PC-3 (cell line): ENCODE results near the gene AKAP13.

Source experiments
- CTCF ChIP-seq: fragments of 300-600 bp; sonication (generic); conservative IDR thresholded peaks from 2 replicates; pipeline ENCODE4 v1.5.1; 2017; ENCODE audit warnings: antibody characterized with exemption, low read depth, mild to moderate bottlenecking, low read length
- EZH2 ChIP-seq: fragments of 300-600 bp; sonication (generic); IDR thresholded peaks from one replicate; pipeline ENCODE4 v1.6.1; 2017; ENCODE audit warnings: antibody characterized with exemption, mild to moderate bottlenecking, low read length; ENCODE audit not compliant: unreplicated experiment
- EZH2phosphoT487 ChIP-seq: fragments of 300-600 bp; sonication (generic); IDR thresholded peaks from 2 replicates; pipeline ENCODE4 v1.6.1; 2018; ENCODE audit warnings: mild to moderate bottlenecking, antibody characterized with exemption, low read length, borderline replicate concordance

GRCh38 chr15:85396554-85396953 is 16.2 kb downstream of the AKAP13 start:
- TF ChIP-seq CTCF (no peak), EZH2phosphoT487 (no peak), EZH2 (no peak)
